MM.1S (cell line): ENCODE results near the gene HNRNPA3.

ENCODE experiments used
- DNase-seq: peaks from one replicate; pipeline ENCODE4 v3.0.0-alpha.2; 2015
- H2AFZ ChIP-seq: fragments of 300-600 bp; sonication (generic); 2 replicates; pipeline ENCODE4 v1.6.0; 2016; ENCODE audit warnings: antibody characterized with exemption, low read length
- H3F3A ChIP-seq: fragments of 300-600 bp; sonication (generic); 2 replicates; pipeline ENCODE4 v1.6.1; 2016; ENCODE audit warnings: mild to moderate bottlenecking, antibody characterized with exemption, low read length, moderate library complexity, mixed read lengths; ENCODE audit not compliant: insufficient read depth
- H3K27ac ChIP-seq: fragments of 300-600 bp; sonication (generic); 2 replicates; pipeline ENCODE4 v1.5.1; 2016; ENCODE audit warnings: mild to moderate bottlenecking, low read length
- H3K27me3 ChIP-seq: fragments of 300-600 bp; sonication (generic); replicated peaks from 2 replicates; pipeline ENCODE4 v1.6.0; 2016; ENCODE audit warnings: low read length; ENCODE audit not compliant: insufficient read depth
- H3K36me3 ChIP-seq: fragments of 300-600 bp; sonication (generic); replicated peaks from 2 replicates; pipeline ENCODE4 v1.6.1; 2016; ENCODE audit warnings: mild to moderate bottlenecking, low read length, mixed read lengths; ENCODE audit not compliant: insufficient read depth
- H3K4me1 ChIP-seq: fragments of 300-600 bp; sonication (generic); 2 replicates; pipeline ENCODE4 v1.6.1; 2016; ENCODE audit warnings: low read length, mixed read lengths
- H3K4me2 ChIP-seq: fragments of 300-600 bp; sonication (generic); 2 replicates; pipeline ENCODE4 v1.6.0; 2016; ENCODE audit warnings: low read depth, low read length
- H3K4me3 ChIP-seq: fragments of 300-600 bp; sonication (generic); 2 replicates; pipeline ENCODE4 v1.5.1; 2016; ENCODE audit warnings: low read length, mixed read lengths
- H3K79me2 ChIP-seq: fragments of 300-600 bp; sonication (generic); 2 replicates; pipeline ENCODE4 v1.6.1; 2016; ENCODE audit warnings: mixed run types, low read length, mixed read lengths
- H3K9ac ChIP-seq: fragments of 300-600 bp; sonication (generic); 2 replicates; pipeline ENCODE4 v1.6.1; 2016; ENCODE audit warnings: low read length, mixed read lengths
- H3K9me2 ChIP-seq: fragments of 300-600 bp; sonication (generic); replicated peaks from 2 replicates; pipeline ENCODE4 v1.6.1; 2016; ENCODE audit warnings: mild to moderate bottlenecking, low read length, mixed read lengths; ENCODE audit not compliant: insufficient read depth
- H3K9me3 ChIP-seq: fragments of 300-600 bp; sonication (generic); replicated peaks from 2 replicates; pipeline ENCODE4 v1.6.1; 2016; ENCODE audit warnings: mild to moderate bottlenecking, low read length, mixed read lengths; ENCODE audit not compliant: insufficient read depth
- H4K20me1 ChIP-seq: fragments of 300-600 bp; sonication (generic); 2 replicates; pipeline ENCODE4 v1.6.1; 2016; ENCODE audit warnings: mild to moderate bottlenecking, low read length, moderate library complexity, mixed read lengths; ENCODE audit not compliant: insufficient read depth
- EZH2 ChIP-seq: fragments of 300-600 bp; sonication (generic); optimal IDR thresholded peaks from 2 replicates; pipeline ENCODE3; 2017; ENCODE audit warnings: low read depth, mild to moderate bottlenecking, antibody characterized with exemption, low read length, mixed read lengths
- EZH2phosphoT487 ChIP-seq: fragments of 300-600 bp; sonication (generic); IDR thresholded peaks from 2 replicates; pipeline ENCODE4 v1.6.1; 2018; ENCODE audit warnings: antibody characterized with exemption, low read length
- TF ChIP-seq, protein P1 (sequence below): fragments of 300-600 bp; sonication (generic); IDR thresholded peaks from 2 replicates; pipeline ENCODE4 v1.5.1; 2016; ENCODE audit warnings: antibody characterized with exemption, low read length, mixed read lengths

The HNRNPA3 gene

DNA sequence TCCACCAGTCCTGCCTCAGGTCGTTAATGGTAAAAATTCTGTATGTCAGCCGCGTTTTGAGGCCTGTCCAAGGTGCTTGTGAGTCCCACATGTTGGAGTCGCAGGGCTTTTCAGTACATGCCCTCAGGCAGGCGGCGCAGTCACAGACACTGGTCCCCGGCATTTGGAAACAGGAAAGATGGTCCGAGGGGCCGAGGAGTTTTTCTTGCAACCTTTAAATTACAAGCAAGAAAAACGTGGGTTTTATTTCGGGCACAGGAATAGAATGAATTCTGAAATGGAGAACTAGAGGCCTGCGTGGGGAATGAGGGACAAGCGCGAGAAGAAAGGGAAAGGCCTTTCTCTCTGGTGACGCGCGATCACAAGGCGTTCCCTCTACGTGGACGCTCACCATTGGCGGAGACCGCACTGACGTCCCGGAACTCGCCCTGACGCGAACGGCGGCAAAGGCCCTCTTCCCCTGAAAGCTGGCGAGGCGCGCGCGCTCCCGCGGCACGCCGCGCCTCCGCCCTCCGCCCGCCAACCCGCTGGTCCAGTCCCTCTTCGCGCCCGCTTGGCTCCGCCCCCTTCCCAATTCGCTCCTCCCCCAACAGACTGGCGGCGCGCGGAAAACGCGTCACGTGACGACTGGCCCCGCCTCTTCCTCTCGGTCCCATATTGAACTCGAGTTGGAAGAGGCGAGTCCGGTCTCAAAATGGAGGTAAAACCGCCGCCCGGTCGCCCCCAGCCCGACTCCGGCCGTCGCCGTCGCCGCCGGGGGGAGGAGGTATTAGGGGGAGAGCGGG lies at the start of gene HNRNPA3:
Gene HNRNPA3, plus strand, starts transcription at position 689 of the 785 bp plus-strand sequence. Its CDS starts 6 bp downstream, at position 695.
- peak within 1 kb of the TSS; percentile 71 for H3K4me3 ChIP-seq
- peak within 1 kb of the TSS; percentile 97 for H3K9ac ChIP-seq
- H3K36me3 ChIP-seq, result peaks cover 13% of the 10 kb centered on the region
- H3K79me2 ChIP-seq, result peaks cover 59% of the 10 kb centered on the region
- H3F3A ChIP-seq, result peaks cover 19% of the 10 kb centered on the region
- H3K27me3 ChIP-seq, result no peaks in the 10 kb centered on the region
- H3K4me1 ChIP-seq, result peaks cover 17% of the 10 kb centered on the region
- H4K20me1 ChIP-seq, result peaks cover 33% of the 10 kb centered on the region
- H3K9me3 ChIP-seq, result no peaks in the 10 kb centered on the region
- H3K4me2 ChIP-seq, result peak within 1 kb of the TSS; percentile 85
- no peak for TF ChIP-seq EZH2
- TF ChIP-seq, protein P1, sequence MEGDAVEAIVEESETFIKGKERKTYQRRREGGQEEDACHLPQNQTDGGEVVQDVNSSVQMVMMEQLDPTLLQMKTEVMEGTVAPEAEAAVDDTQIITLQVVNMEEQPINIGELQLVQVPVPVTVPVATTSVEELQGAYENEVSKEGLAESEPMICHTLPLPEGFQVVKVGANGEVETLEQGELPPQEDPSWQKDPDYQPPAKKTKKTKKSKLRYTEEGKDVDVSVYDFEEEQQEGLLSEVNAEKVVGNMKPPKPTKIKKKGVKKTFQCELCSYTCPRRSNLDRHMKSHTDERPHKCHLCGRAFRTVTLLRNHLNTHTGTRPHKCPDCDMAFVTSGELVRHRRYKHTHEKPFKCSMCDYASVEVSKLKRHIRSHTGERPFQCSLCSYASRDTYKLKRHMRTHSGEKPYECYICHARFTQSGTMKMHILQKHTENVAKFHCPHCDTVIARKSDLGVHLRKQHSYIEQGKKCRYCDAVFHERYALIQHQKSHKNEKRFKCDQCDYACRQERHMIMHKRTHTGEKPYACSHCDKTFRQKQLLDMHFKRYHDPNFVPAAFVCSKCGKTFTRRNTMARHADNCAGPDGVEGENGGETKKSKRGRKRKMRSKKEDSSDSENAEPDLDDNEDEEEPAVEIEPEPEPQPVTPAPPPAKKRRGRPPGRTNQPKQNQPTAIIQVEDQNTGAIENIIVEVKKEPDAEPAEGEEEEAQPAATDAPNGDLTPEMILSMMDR, result peak; percentile 17; the same call in 1 of the 2 replicates
- peak within 1 kb of the TSS; percentile 29; the same call in 1 of the 2 replicates for H2AFZ ChIP-seq
- H3K9me2 ChIP-seq, result no peaks in the 10 kb centered on the region
- H3K27ac ChIP-seq, result peak within 1 kb of the TSS; percentile 95
- DNase-seq, result peak; percentile 98

GRCh38 chr2:177164131-177164530 lies 48.5 kb upstream of the HNRNPA3 start:
- Histone ChIP-seq H3K4me1 (peaks cover 31% of the 10 kb centered on the region), H3K9ac (no peak overlapping the region), H3K27ac (no peak overlapping the region), H4K20me1 (no peaks in the 10 kb centered on the region), H3F3A (peaks cover 21% of the 10 kb centered on the region), H3K4me2 (peak overlapping the region; percentile 86; the same call in 1 of the 2 replicates), H3K9me3 (no peaks in the 10 kb centered on the region), H3K4me3 (no peak overlapping the region), H3K79me2 (no peaks in the 10 kb centered on the region), H3K27me3 (no peaks in the 10 kb centered on the region), H3K9me2 (no peaks in the 10 kb centered on the region), H3K36me3 (no peaks in the 10 kb centered on the region), H2AFZ (no peak overlapping the region)
- no peak for DNase-seq
- TF ChIP-seq EZH2phosphoT487, result no peak
- TF ChIP-seq, protein P1, result no peak
- no peak for TF ChIP-seq EZH2

GRCh38 chr2:177164584-177165052 lies 48.0 kb upstream of the HNRNPA3 start:
- Histone ChIP-seq H3K4me3 (peak overlapping the region; percentile 56), H3K4me1 (peaks cover 36% of the 10 kb centered on the region), H3K9me3 (no peaks in the 10 kb centered on the region), H3K27me3 (no peaks in the 10 kb centered on the region), H3F3A (peaks cover 26% of the 10 kb centered on the region), H4K20me1 (no peaks in the 10 kb centered on the region), H3K9me2 (no peaks in the 10 kb centered on the region), H3K4me2 (peak overlapping the region; percentile 86), H3K36me3 (no peaks in the 10 kb centered on the region), H3K27ac (no peak overlapping the region), H3K9ac (peak overlapping the region; percentile 27; the same call in 1 of the 2 replicates), H3K79me2 (no peaks in the 10 kb centered on the region), H2AFZ (0 out of 2 replicates have a peak overlapping the region, but pooled peaks have one; percentile 20)
- peak; percentile 67 for DNase-seq
- TF ChIP-seq, protein P1, result peak; percentile 99
- TF ChIP-seq EZH2, result no peak
